Measurements from ENCODE around the gene LILRB5.

GRCh38 chr19:54218259-54218658 lies 38.8 kb downstream of the LILRB5 start:
- TF ChIP-seq POLR2A (IDR thresholded peaks at IDR 0.05) (no peak), POLR2AphosphoS5 (IDR thresholded peaks at IDR 0.05) (no peak)
- TF ChIP-seq, protein P1, sequence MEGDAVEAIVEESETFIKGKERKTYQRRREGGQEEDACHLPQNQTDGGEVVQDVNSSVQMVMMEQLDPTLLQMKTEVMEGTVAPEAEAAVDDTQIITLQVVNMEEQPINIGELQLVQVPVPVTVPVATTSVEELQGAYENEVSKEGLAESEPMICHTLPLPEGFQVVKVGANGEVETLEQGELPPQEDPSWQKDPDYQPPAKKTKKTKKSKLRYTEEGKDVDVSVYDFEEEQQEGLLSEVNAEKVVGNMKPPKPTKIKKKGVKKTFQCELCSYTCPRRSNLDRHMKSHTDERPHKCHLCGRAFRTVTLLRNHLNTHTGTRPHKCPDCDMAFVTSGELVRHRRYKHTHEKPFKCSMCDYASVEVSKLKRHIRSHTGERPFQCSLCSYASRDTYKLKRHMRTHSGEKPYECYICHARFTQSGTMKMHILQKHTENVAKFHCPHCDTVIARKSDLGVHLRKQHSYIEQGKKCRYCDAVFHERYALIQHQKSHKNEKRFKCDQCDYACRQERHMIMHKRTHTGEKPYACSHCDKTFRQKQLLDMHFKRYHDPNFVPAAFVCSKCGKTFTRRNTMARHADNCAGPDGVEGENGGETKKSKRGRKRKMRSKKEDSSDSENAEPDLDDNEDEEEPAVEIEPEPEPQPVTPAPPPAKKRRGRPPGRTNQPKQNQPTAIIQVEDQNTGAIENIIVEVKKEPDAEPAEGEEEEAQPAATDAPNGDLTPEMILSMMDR (IDR thresholded peaks at IDR 0.05), result no peak

Data from transverse colon (tissue), 4 donors.